ENCODE data around the gene RHEB. TPM values are rescaled to one million over a fixed set of nuclear protein-coding genes. Genes with fewer than 3 reads are reported as not detected.

Gene RHEB
- total and polyA plus RNA-seq, 4 experiments from 2014 or later = 40.8 to 83.2 (median 64.1) TPM

DNA sequence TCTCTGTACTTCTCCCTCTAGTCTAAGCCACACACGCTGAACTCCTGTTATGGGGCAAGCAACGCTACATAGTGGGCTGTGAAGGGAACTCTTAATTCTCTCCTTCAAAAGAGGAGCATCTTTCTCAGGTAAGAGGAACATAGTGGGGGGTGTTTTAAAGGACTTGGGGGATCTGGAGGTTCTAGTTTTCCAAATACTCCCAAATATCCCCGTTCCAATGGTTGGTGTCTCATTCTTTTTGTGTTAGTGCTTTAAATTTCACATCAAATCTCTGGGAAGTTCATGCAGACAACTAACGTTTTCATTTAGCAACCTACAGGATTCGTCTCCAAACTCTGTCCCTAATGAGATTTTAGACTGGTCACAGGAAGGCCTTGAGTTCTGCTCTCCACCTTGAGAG lies 97.5 kb downstream of the RHEB start:
- no peak for DNase-seq
- Histone ChIP-seq H3K27me3 (ENCODE audit: insufficient read depth, low read length) (no peaks in the 10 kb centered on the region), H3K4me3 (ENCODE audit: low read length in 2 of 2) (no peak overlapping the region), H3K9me3 (ENCODE audit: control insufficient read depth in 1 of 2, low read length in 2 of 2) (peaks cover 0 to 8% of the 10 kb centered on the region in 2 donors), H3K36me3 (ENCODE audit: insufficient read depth, low read length) (no peaks in the 10 kb centered on the region), H3K4me1 (ENCODE audit: insufficient read depth, low read length) (peaks cover 9% of the 10 kb centered on the region), H3K27ac (ENCODE audit: low read depth, low read length) (no peak overlapping the region)
- Mint-ChIP-seq H3K27me3 (peaks cover 0 to 1% of the 10 kb centered on the region in 2 donors), H3K9me3 (peaks cover 0 to 35% (median 18%) of the 10 kb centered on the region in 8 donors), H3K4me1 (peaks cover 0 to 10% (median 4%) of the 10 kb centered on the region in 4 donors), H3K4me3 (no peak overlapping the region), H3K36me3 (peaks cover 4 to 12% of the 10 kb centered on the region in 2 donors), H3K27ac (no peak overlapping the region)
- intact Hi-C loops (cut with micrococcal nuclease) = no loop called here
- ChIA-PET POLR2A (ENCODE audit: partially characterized antibody) (interaction anchor here (1.0 kb wide), 1 partner anchor 13 kb away, joined by 3 read pairs; the partner anchor contains the start of gene WDR86), CTCF (ENCODE audit: partially characterized antibody) (interaction anchor here (1.8 kb wide), 1 partner anchor 11 kb away, joined by 4 read pairs; no protein-coding TSS in a partner anchor)

- Mint-ChIP-seq H3K4me1 (no peaks in the 10 kb centered on the region), H3K4me3 (peak overlapping the region in 1 of 8 donors; percentile 6), H3K36me3 (peaks cover 4 to 12% of the 10 kb centered on the region in 2 donors), H3K27ac (peak overlapping the region in 1 of 7 donors; percentile 68), H3K9me3 (peaks cover 0 to 42% (median 23%) of the 10 kb centered on the region in 8 donors), H3K27me3 (peaks cover 0 to 1% of the 10 kb centered on the region in 2 donors)
- no peak overlapping the region for H3K4me3 ChIP-seq (ENCODE audit: low read length in 2 of 2)
- H3K27ac ChIP-seq (ENCODE audit: low read depth, low read length) = no peak overlapping the region
- intact Hi-C loops (cut with micrococcal nuclease) = no loop called here
- no peak for DNase-seq
- no peaks in the 10 kb centered on the region for H3K36me3 ChIP-seq (ENCODE audit: insufficient read depth, low read length)
- ChIA-PET CTCF (ENCODE audit: partially characterized antibody) (interaction anchor here (2.5 kb wide), 1 partner anchor 28 kb away, joined by 7 read pairs; no protein-coding TSS in a partner anchor), POLR2A (ENCODE audit: partially characterized antibody) (interaction anchor here (2.1 kb wide), 1 partner anchor 10 kb away, joined by 7 read pairs; the partner anchor contains the start of gene WDR86)
- H3K27me3 ChIP-seq (ENCODE audit: insufficient read depth, low read length) = no peaks in the 10 kb centered on the region
- no peaks in the 10 kb centered on the region for H3K4me1 ChIP-seq (ENCODE audit: insufficient read depth, low read length)
- peaks cover 0 to 8% of the 10 kb centered on the region in 2 donors for H3K9me3 ChIP-seq (ENCODE audit: control insufficient read depth in 1 of 2, low read length in 2 of 2)
Observed at GRCh38 chr7:151420144-151420543, 99.6 kb downstream of the RHEB start.

DNA sequence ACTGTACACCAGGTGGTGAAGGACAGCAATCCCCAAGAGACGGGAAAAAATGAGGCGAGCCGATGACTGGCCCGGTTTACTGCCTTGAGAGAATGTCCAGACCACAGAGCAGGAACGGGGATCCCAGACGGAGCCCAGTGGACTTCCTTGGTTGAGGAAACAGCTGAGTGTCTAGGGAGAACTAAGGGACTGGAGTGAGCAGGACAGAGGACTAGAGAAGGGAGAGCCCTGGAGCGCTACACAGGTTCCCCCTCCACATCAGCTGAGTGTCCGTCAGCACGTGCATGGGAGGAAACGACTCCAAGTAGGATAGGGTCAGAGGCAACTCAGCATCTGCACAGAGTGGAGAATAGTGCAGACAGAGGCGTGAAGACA lies 102.8 kb downstream of the RHEB start:
- Histone ChIP-seq H3K4me3 (ENCODE audit: low read length in 2 of 2) (no peak overlapping the region), H3K9me3 (ENCODE audit: control insufficient read depth in 1 of 2, low read length in 2 of 2) (peaks cover 0 to 8% of the 10 kb centered on the region in 2 donors), H3K27me3 (ENCODE audit: insufficient read depth, low read length) (no peaks in the 10 kb centered on the region), H3K4me1 (ENCODE audit: insufficient read depth, low read length) (peaks cover 4% of the 10 kb centered on the region), H3K27ac (ENCODE audit: low read depth, low read length) (no peak overlapping the region), H3K36me3 (ENCODE audit: insufficient read depth, low read length) (no peaks in the 10 kb centered on the region)
- peak overlapping the region in 1 of 8 donors; percentile 36 for H3K4me3 Mint-ChIP-seq
- H3K27me3 Mint-ChIP-seq = peaks cover 0 to 1% of the 10 kb centered on the region in 2 donors
- ChIA-PET CTCF (ENCODE audit: partially characterized antibody) (interaction anchor here (1.9 kb wide), 1 partner anchor 32 kb away, joined by 10 read pairs; no protein-coding TSS in a partner anchor), POLR2A (ENCODE audit: partially characterized antibody) (no interaction called here)
- H3K27ac Mint-ChIP-seq = no peak overlapping the region
- H3K4me1 Mint-ChIP-seq = peaks cover 11 to 28% (median 15%) of the 10 kb centered on the region in 4 donors
- peaks cover 0 to 50% (median 32%) of the 10 kb centered on the region in 8 donors for H3K9me3 Mint-ChIP-seq
- DNase-seq = no peak
- intact Hi-C loops (cut with micrococcal nuclease) = no loop called here
- peaks cover 5 to 28% of the 10 kb centered on the region in 2 donors for H3K36me3 Mint-ChIP-seq

DNA sequence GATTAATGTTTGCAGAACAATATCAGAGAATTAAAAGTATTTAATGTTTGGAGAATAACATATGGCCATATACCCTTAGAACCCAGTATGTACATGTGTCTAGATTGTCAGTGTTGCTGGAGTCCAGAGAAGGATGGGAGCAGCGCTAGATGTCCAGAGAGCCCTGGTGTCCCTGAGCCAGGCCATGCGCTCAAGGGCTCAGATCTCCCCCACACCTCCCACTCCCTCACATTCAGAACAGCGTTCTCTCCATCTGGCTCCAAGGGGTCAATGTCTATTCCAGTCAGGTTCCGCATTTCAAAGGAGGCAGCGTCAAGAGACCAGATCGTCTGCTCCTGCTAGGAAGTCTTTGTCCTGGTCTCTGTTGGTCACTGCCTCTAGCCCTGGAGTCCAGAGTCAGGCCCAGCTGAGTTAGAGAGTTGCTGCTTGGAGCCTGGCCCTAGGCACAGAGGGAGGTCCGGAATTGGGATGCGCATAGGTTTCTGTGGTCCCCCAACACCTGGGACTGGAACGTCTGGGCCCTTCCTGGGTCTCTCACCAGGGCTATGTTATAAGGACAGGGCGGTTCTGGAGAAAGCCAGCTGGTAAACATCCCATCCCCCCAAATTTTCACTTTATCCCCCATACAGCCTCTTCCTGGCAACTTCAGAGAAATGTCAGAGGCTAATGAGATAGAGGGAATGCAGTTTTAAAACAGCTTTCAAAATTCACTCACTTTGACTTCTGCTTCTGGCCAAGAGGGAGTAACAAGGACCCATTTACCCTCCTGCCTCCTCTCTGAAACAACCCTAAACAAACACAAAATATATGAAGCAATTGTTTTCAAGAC lies 103.4 kb downstream of the RHEB start:
- Mint-ChIP-seq H3K4me3 (no peak overlapping the region), H3K4me1 (peaks cover 11 to 34% (median 18%) of the 10 kb centered on the region in 4 donors), H3K27ac (no peak overlapping the region), H3K27me3 (peaks cover 0 to 1% of the 10 kb centered on the region in 2 donors), H3K9me3 (peaks cover 0 to 50% (median 32%) of the 10 kb centered on the region in 8 donors), H3K36me3 (peaks cover 5 to 31% of the 10 kb centered on the region in 2 donors)
- H3K36me3 ChIP-seq (ENCODE audit: insufficient read depth, low read length) = no peaks in the 10 kb centered on the region
- H3K27ac ChIP-seq (ENCODE audit: low read depth, low read length) = no peak overlapping the region
- no peak overlapping the region for H3K4me3 ChIP-seq (ENCODE audit: low read length in 2 of 2)
- H3K9me3 ChIP-seq (ENCODE audit: control insufficient read depth in 1 of 2, low read length in 2 of 2) = peaks cover 0 to 8% of the 10 kb centered on the region in 2 donors
- POLR2A ChIA-PET (ENCODE audit: partially characterized antibody) = no interaction called here
- CTCF ChIA-PET (ENCODE audit: partially characterized antibody) = interaction anchor here (1.9 kb wide), 1 partner anchor 32 kb away, joined by 10 read pairs; no protein-coding TSS in a partner anchor
- no peaks in the 10 kb centered on the region for H3K27me3 ChIP-seq (ENCODE audit: insufficient read depth, low read length)
- DNase-seq = no peak
- intact Hi-C loops (cut with micrococcal nuclease) = no loop called here
- H3K4me1 ChIP-seq (ENCODE audit: insufficient read depth, low read length) = peaks cover 9% of the 10 kb centered on the region

Small RNA genes lying within 50 kb of the gene (microRNA-seq; reads per million reads assigned to microRNA genes)
- gene MIR3907 (ENCODE audit: borderline microRNAs expressed, borderline number of aligned reads, borderline replicate concordance) = not detected

Other genes starting within 250 kb of the RHEB start
- 100 to 1,000 TPM; 116 to 119 TPM for gene NUB1, start 178.1 kb downstream of the RHEB start, total RNA-seq
- gene NUB1, start 178.1 kb downstream of the RHEB start, polyA plus RNA-seq = 10 to 100 TPM; 50.1 to 77.0 TPM
- gene WDR86, start 109.9 kb downstream of the RHEB start, total RNA-seq = 1 to 10 TPM; 7.0 to 8.0 TPM
- 10 to 100 TPM; 10.0 to 14.4 TPM for gene WDR86, start 109.9 kb downstream of the RHEB start, polyA plus RNA-seq
- not detected for gene CRYGN, start 79.8 kb downstream of the RHEB start, total RNA-seq
- 1 to 10 TPM in 1 of 2 donors, not detected in 1; 1.9 TPM for gene CRYGN, start 79.8 kb downstream of the RHEB start, polyA plus RNA-seq

All from CD4-positive, alpha-beta memory T cell (primary cell).